Activated CD8-positive, alpha-beta T cell treated with anti-CD3 and anti-CD28 coated beads for 36 hours (primary cell): ENCODE results near the gene CCDC3. TPM values are rescaled to one million over a fixed set of nuclear protein-coding genes. Genes with fewer than 3 reads are reported as not detected.

Experiments
- ATAC-seq: fragments of 200-7000 bp; cut with Tn5 transposase; one replicate; pipeline ENCODE4 v1.10.0; 2021; ENCODE audit warnings: mild to moderate bottlenecking, moderate library complexity
- CTCF ChIA-PET: fragments of 350-600 bp; sonication (Branson Sonifier 250); formaldehyde crosslinking; loops from one replicate; lab custom pipeline; 2021; ENCODE audit warnings: antibody characterized with exemption; lab: Charles Lee
- POLR2A ChIA-PET: fragments of 350-600 bp; sonication (Branson Sonifier 250); formaldehyde crosslinking; loops from one replicate; lab custom pipeline; 2021; ENCODE audit warnings: antibody characterized with exemption; lab: Charles Lee
- DNase-seq: peaks from one replicate; pipeline ENCODE4 v3.0.0-alpha.2; 2020
- H3K27ac Mint-ChIP-seq: one replicate; pipeline ENCODE4 v1.8.0; 2021; ENCODE audit warnings: mild to moderate bottlenecking, mixed read lengths
- H3K27me3 Mint-ChIP-seq: one replicate; pipeline ENCODE4 v1.8.0; 2021; ENCODE audit warnings: mixed read lengths
- H3K36me3 Mint-ChIP-seq: one replicate; pipeline ENCODE4 v1.8.0; 2021; ENCODE audit warnings: low read depth, mixed read lengths
- H3K4me1 Mint-ChIP-seq: one replicate; pipeline ENCODE4 v1.8.0; 2021; ENCODE audit warnings: low read depth, mixed read lengths
- H3K4me3 Mint-ChIP-seq: one replicate; pipeline ENCODE4 v1.8.0; 2021; ENCODE audit warnings: mild to moderate bottlenecking, moderate library complexity, mixed read lengths
- H3K9me3 Mint-ChIP-seq: one replicate; pipeline ENCODE4 v1.8.0; 2021; ENCODE audit warnings: mixed read lengths
- intact Hi-C: fragments of 100-400 bp; cut with micrococcal nuclease; formaldehyde crosslinking; loops from one replicate; pipeline ENCODE4 v1.10.0; 2022
- total RNA-seq, 2 experiments: library from RNA; stranded (reverse); gene quantifications; one replicate each; pipeline ENCODE4 v1.2.3, GENCODE V29; 2021
- TF ChIP-seq, protein P1 (sequence below): fragments of 200-600 bp; IDR thresholded peaks from one replicate; pipeline ENCODE4 v1.8.0; 2022; ENCODE audit warnings: antibody characterized with exemption, mild to moderate bottlenecking

The CCDC3 gene
- total RNA-seq, 2 experiments from 2014 or later, result not detected

- no peak overlapping the region for H3K27ac Mint-ChIP-seq
- H3K36me3 Mint-ChIP-seq, result no peaks in the 10 kb centered on the region
- DNase-seq (no peak), ATAC-seq (no peak)
- ChIA-PET POLR2A (no interaction called here), CTCF (interaction anchor here (1.2 kb wide), 1 partner anchor 49 kb away, joined by 5 read pairs; no protein-coding TSS in a partner anchor)
- H3K4me1 Mint-ChIP-seq, result no peaks in the 10 kb centered on the region
- H3K4me3 Mint-ChIP-seq, result no peak overlapping the region
- TF ChIP-seq, protein P1, sequence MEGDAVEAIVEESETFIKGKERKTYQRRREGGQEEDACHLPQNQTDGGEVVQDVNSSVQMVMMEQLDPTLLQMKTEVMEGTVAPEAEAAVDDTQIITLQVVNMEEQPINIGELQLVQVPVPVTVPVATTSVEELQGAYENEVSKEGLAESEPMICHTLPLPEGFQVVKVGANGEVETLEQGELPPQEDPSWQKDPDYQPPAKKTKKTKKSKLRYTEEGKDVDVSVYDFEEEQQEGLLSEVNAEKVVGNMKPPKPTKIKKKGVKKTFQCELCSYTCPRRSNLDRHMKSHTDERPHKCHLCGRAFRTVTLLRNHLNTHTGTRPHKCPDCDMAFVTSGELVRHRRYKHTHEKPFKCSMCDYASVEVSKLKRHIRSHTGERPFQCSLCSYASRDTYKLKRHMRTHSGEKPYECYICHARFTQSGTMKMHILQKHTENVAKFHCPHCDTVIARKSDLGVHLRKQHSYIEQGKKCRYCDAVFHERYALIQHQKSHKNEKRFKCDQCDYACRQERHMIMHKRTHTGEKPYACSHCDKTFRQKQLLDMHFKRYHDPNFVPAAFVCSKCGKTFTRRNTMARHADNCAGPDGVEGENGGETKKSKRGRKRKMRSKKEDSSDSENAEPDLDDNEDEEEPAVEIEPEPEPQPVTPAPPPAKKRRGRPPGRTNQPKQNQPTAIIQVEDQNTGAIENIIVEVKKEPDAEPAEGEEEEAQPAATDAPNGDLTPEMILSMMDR, result no peak
- intact Hi-C loops, result no loop called here
- H3K9me3 Mint-ChIP-seq, result peaks cover 7% of the 10 kb centered on the region
- peaks cover 3% of the 10 kb centered on the region for H3K27me3 Mint-ChIP-seq
These were observed 50.9 kb downstream of the CCDC3 start for GRCh38 chr10:12950583-12951128.

- POLR2A ChIA-PET, result interaction anchor here (0.6 kb wide), 1 partner anchor 13 kb away, joined by 3 read pairs; no protein-coding TSS in a partner anchor
- Mint-ChIP-seq H3K4me1 (no peaks in the 10 kb centered on the region), H3K27me3 (peaks cover 3% of the 10 kb centered on the region), H3K27ac (no peak overlapping the region), H3K4me3 (no peak overlapping the region), H3K36me3 (no peaks in the 10 kb centered on the region), H3K9me3 (peaks cover 7% of the 10 kb centered on the region)
- TF ChIP-seq, protein P1, result no peak
- intact Hi-C loops, result no loop called here
- ATAC-seq, result no peak
- CTCF ChIA-PET, result no interaction called here
- DNase-seq, result no peak
These were observed 52.3 kb downstream of the CCDC3 start for GRCh38 chr10:12949248-12949647.

GRCh38 chr10:12947741-12948140 lies 53.8 kb downstream of the CCDC3 start:
- Mint-ChIP-seq H3K9me3 (peaks cover 2% of the 10 kb centered on the region), H3K27ac (no peak overlapping the region)
- intact Hi-C loops, result no loop called here

GRCh38 chr10:12946372-12946771 lies 55.1 kb downstream of the CCDC3 start:
- CTCF ChIA-PET, result no interaction called here
- peaks cover 3% of the 10 kb centered on the region for H3K27me3 Mint-ChIP-seq
- POLR2A ChIA-PET, result interaction anchor here (0.7 kb wide), 1 partner anchor 69 kb away, joined by 3 read pairs; no protein-coding TSS in a partner anchor
- no peaks in the 10 kb centered on the region for H3K36me3 Mint-ChIP-seq
- intact Hi-C loops, result no loop called here
- TF ChIP-seq, protein P1, result no peak
- no peaks in the 10 kb centered on the region for H3K9me3 Mint-ChIP-seq
- H3K27ac Mint-ChIP-seq, result no peak overlapping the region
- DNase-seq (no peak), ATAC-seq (no peak)
- H3K4me3 Mint-ChIP-seq, result no peak overlapping the region
- H3K4me1 Mint-ChIP-seq, result no peaks in the 10 kb centered on the region

More at GRCh38 chr10:12947741-12948140, 53.8 kb downstream of the CCDC3 start:
- ChIA-PET CTCF (interaction anchor here (0.9 kb wide), 1 partner anchor 45 kb away, joined by 5 read pairs; no protein-coding TSS in a partner anchor), POLR2A (no interaction called here)
- TF ChIP-seq, protein P1, result no peak
- Mint-ChIP-seq H3K27me3 (peaks cover 3% of the 10 kb centered on the region), H3K4me1 (no peaks in the 10 kb centered on the region), H3K4me3 (no peak overlapping the region), H3K36me3 (no peaks in the 10 kb centered on the region)
- ATAC-seq (no peak), DNase-seq (no peak)

DNA sequence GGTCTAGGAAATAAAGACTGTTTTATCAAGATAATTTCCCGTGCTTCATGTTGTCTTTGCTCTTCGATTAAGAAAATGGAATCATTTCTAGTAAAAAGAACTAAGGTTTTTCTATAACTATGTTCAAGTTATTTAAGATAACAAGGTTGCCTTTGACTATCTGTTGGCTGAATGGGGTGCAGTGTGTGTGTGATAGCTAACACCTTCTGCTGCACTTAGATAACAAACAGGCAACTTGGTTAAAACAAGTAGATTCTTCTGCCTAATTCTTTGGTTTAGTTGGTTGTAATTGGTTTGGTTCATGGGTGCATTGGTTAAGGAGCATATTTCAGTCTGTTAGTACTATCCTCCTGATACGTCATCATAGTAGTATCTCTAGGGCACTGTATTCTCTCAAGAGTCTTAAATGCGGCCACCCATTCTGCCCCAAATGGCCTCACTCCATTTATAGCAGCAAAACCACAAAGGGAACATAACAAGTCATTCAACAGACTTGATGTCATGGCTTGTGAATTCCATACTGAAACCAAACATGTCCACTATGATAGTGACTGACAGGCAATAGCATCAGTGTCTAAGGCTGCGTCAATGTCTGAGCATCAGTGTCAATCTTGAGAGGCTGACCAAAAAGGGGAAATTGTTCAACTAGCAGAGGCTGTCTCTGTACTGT lies 55.7 kb downstream of the CCDC3 start:
- Mint-ChIP-seq H3K27me3 (peaks cover 3% of the 10 kb centered on the region), H3K36me3 (no peaks in the 10 kb centered on the region), H3K4me1 (no peaks in the 10 kb centered on the region), H3K9me3 (no peaks in the 10 kb centered on the region), H3K4me3 (no peak overlapping the region), H3K27ac (no peak overlapping the region)
- peak; percentile 42 for ATAC-seq
- ChIA-PET CTCF (no interaction called here), POLR2A (no interaction called here)
- peak; percentile 2 for DNase-seq
- TF ChIP-seq, protein P1, result no peak
- intact Hi-C loops, result no loop called here
